ELF-1 (cell line): ENCODE measurements around the gene ZNF621.
A peak's percentile ranks its signal among the peaks of the same experiment; 100 is the strongest.
"Not testable (repeated sequence)": the region's sequence is repeated elsewhere in the genome, so short reads cannot be mapped to it uniquely, and the experiment has no call there.

Source experiments
- DNase-seq: peaks from one replicate; pipeline ENCODE4 v3.0.0-alpha.2; 2016; ENCODE audit warnings: low read depth, low spot score

ZNF621 gene

DNA sequence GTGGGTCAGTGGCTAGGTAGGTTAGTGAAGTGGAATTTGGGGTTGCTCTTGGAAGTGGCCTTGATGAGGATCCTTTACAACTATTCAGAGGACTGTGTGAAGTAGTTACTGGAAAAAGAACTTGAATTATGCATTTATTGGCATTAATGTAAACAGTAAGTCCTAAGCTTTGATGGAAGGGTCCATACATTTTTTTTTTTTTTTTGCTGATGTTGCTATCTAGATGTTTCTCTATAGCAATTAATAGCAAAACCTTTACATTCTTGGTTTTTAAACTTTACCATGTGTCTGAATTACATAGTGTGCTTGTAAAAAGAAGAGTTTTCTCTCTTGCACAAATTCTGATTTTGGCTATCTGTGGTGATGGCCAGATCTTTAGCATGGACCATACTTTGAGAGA is 9.5 kb downstream of the ZNF621 start:
- no peak for DNase-seq

DNA sequence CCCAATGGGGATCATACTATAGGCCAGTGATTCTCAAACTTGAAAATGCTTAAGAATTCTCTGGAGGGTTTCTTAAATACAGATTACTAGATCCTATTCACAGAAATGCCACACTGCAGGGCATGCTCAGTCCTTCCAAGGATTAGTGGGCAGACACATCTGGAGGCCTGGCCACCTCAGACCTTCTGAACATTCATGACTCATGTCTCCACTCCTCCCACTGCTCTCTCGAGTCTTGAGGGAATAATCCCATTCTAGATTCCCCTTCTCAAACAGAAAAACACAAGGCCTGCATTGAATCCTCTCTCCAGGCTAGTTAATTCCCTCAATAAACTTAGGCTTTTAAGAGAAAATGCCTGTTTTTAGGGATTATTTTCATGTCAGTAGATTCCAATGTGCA is 22.1 kb downstream of the ZNF621 start:
- peak; percentile 21 for DNase-seq

GRCh38 chr3:40550167-40550566 is 25.4 kb downstream of the ZNF621 start:
- no peak for DNase-seq

GRCh38 chr3:40557575-40558161 is 32.9 kb downstream of the ZNF621 start:
- no peak for DNase-seq

GRCh38 chr3:40562482-40562881 is 37.7 kb downstream of the ZNF621 start:
- not testable (repeated sequence) for DNase-seq

DNA sequence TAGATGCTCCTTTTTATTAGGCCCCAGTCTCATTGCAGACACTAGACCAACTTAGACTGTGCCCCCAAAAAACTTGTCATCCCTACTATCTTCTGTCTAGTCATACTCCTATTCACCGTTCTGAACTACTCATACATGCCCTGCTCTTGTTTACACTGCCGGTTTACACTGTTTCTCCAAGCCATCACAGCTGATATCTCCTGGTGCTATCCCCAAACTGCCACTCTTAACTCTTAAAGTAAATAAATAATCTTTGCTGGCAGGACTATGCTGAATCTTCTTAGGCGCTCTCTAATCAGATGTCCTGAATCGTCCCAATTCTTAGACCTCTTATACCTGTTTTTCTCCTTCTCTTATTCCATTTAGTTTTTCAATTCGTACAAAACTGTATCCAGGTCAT is 40.9 kb downstream of the ZNF621 start:
- DNase-seq: not testable (repeated sequence)

- no peak for DNase-seq
These were observed 41.9 kb downstream of the ZNF621 start for GRCh38 chr3:40566694-40567093.

DNA sequence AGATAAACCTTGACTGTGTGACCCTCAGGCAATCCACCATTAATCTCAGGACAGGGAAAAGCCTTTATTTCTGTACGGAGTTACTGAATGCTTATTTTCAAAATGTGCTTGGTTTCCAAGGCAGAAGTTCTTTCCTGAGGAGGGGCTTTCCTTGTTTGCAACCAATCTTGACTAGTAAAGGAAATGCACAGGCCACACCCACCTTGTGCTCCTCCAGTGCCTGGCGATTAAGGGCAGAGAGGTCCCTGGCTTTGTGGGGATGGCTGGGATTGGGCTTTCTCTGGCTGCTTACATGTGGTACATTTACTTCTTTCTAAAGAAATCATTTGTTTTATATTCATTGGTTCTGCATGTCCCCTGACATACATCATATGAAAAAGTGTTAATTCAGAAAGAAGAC is 47.8 kb downstream of the ZNF621 start:
- DNase-seq: no peak

- no peak for DNase-seq
These were observed 49.3 kb downstream of the ZNF621 start for GRCh38 chr3:40574050-40574449.

GRCh38 chr3:40574661-40575060 is 49.9 kb downstream of the ZNF621 start:
- no peak for DNase-seq

- DNase-seq: no peak
These were observed 51.6 kb downstream of the ZNF621 start for GRCh38 chr3:40576396-40576795.

DNA sequence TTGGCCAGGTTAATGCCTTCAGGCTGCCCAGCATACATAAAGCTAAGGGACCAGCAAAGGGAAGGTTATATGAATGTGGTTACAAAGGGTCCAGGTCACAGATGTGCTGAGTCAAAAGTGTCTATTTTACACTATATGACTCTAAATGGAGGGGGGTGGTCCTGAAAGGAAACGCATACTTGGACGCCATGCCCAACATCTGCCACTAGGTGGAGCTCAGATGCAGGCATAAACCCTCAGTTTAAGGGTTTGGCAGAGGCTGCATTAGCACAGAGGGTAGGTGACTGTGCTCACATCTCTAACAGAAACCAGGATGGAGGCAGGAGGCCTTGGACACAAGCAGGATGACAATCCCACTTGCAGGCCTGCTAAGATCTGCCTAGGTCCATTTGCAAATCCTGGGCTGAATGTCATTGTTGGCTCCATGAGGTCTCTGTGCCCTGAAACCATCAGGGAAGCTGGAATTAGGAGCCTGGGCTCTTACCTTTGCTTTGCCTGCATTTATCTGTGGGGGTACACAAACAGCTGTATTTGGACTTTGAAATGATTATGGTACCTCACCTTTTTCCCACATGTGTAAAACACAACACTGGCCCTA is 55.8 kb downstream of the ZNF621 start:
- peak; percentile 81 for DNase-seq

- no peak for DNase-seq
These were observed 56.4 kb downstream of the ZNF621 start for GRCh38 chr3:40581166-40581565.

DNA sequence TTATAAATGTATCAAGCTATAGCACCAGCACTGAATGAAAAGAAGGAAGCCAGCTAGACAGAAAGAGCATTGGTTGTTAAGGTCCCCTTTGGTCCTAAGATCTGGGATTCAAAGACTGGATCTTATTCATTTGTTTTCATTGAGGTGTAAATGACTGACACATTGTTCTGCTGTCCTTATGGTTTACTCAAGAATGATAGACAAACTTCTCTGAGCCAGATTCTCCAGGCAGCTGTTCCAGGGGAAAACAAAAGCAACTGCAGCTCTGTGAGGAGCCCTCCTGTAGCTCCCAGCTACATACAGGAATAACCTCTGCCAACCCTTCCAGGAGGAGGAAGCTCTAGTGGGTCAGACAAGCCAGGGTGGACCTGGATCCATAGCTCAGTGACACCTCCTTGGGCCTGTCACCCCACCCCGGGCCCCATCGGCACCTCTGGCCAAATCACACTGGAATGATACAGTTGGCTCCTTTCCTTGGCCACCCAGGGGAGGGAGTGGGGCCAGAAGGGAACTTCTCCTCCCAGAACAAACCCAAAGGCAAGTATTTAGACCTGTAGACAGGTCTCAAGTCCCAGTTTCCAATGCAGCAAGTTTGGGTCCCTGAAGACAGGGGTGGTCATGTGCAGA is 57.8 kb downstream of the ZNF621 start:
- DNase-seq: no peak

DNA sequence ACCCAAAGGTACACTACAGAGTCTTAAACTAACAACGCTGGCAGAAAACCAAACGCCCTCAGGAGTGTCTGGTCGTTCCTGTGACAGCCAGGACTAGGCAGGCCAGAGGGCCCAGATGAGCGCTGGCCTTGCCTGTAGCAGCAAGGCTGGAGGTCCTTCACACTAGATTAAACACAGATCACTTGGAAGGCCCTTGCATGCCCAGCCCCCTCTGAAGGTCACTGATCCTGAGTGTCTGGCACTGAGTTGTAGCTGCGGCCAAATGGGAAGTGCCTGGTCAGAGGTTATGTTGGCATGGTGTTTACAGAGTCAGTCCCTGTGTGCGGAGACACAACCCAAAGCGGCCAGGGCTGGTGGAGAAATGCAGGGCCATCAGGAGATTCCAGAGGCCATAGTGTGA is 58.9 kb downstream of the ZNF621 start:
- DNase-seq: peak; percentile 53

DNA sequence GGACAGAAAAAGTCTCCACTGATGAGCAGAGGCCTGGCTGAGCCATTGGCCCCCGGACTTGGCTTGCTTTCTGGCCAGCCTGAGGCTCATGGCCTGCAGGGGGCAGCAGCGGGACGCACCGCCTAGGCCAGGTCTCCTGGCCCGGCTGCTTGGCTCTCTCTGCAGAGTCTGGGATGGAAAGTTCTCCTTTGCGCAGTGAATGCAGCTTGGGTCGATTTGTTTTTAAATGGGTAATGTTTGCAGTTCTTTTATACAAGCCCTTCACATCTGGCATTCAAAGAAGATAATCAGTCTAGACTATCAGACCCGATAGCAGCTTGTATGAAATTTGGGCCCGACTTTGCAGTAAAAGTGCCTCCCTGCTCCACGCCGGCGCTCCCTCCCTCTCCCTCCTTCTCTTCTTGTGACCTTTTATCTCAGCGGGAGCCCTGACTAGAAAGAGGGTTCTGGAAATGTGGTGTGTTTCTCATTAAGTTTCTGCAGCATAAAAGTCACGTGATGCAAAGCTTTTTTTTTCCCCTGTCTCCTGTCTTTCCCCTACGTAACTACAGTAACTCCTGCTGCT is 59.9 kb downstream of the ZNF621 start:
- DNase-seq: peak; percentile 94

DNA sequence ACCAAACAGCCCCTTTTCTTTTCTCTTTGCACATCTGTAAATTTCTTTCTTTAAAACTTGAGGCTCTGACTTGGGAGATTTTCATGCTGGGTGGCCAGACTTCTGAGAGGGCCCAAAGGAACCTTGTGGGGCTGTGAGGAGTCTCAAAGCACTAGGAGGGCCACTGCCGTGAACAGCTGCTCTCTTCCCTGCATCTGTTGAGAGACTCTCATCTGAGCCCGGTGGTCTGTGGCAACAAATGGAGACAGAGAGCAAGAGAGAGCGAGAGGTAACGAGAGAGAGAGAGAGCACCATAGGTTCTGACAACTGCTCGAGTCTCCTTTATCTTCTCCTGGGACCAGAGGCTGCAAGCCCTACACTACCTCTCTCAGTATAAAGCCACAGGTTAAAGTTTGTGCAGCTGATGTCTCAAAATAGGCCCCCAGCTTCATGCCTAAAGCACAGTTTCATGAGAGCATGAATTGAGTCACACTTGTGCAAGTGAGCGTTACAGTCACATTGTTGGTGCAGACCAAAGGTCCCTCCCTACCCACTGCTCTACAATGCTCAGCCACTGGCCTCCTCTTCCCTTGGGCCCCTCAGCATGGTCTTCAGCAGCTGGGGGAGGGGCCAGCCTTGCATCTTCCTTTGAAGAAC is 60.7 kb downstream of the ZNF621 start:
- DNase-seq: no peak

DNA sequence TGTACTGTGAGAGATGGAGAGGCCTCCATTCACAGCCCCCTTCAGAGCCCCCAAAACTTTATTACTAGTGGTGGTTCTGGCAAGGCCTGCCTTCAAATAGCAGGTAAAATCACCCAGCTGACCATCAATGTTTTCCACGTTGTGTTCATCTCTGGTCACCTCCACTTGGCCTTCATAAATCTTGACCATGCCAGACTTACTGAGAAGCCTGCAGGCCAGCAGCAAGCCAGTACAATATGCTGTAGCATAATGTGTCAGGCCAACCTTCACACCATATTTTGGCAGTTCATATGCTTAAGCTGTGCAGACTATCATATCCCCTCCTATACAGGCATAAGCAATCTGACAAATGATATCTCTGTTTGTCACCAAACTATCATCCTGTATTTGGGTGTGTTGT is 62.1 kb downstream of the ZNF621 start:
- DNase-seq: no peak

GRCh38 chr3:40588406-40588805 is 63.6 kb downstream of the ZNF621 start:
- peak; percentile 61 for DNase-seq
